ENCODE data around the gene HSP90B1. TPM values are rescaled to one million over a fixed set of nuclear protein-coding genes. Genes with fewer than 3 reads are reported as not detected.

Gene HSP90B1
- total RNA-seq: 800 and 928 TPM in 2 replicates

DNA sequence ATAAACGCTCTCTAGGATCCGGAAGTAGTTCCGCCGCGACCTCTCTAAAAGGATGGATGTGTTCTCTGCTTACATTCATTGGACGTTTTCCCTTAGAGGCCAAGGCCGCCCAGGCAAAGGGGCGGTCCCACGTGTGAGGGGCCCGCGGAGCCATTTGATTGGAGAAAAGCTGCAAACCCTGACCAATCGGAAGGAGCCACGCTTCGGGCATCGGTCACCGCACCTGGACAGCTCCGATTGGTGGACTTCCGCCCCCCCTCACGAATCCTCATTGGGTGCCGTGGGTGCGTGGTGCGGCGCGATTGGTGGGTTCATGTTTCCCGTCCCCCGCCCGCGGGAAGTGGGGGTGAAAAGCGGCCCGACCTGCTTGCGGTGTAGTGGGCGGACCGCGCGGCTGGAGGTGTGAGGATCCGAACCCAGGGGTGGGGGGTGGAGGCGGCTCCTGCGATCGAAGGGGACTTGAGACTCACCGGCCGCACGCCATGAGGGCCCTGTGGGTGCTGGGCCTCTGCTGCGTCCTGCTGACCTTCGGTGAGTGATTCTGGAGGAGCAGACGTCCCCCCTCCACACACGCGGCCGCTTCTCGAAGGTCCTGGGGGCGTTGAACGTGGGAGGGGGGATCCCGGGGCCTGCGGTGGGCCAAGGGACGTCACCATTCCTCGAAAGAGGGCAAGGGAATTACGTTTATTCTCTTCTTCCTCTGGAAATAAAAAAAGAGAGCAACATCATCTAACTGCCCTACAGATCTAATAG, at the start of gene HSP90B1:
Gene HSP90B1, plus strand, starts transcription at position 377 of the 753 bp plus-strand sequence. Its CDS starts 106 bp downstream, at position 483.

GRCh38 chr12:103965590-103966504, 35.6 kb downstream of the HSP90B1 start, which contains the start of gene TDG:
Gene TDG, plus strand, starts transcription at chr12:103965872. Its CDS starts 166 bp downstream, at chr12:103966038.

Other genes starting within 250 kb of the HSP90B1 start
- 6.3 and 9.3 TPM in 2 replicates for gene NT5DC3, start 89.2 kb upstream of the HSP90B1 start, total RNA-seq
- 46.0 and 50.7 TPM in 2 replicates for gene TDG, start 35.5 kb downstream of the HSP90B1 start, total RNA-seq
- gene GLT8D2, start 119.8 kb downstream of the HSP90B1 start, total RNA-seq: 2.2 and 2.8 TPM in 2 replicates
- gene HCFC2, start 134.1 kb downstream of the HSP90B1 start, total RNA-seq: 19.5 and 22.5 TPM in 2 replicates
- 23.6 and 28.5 TPM in 2 replicates for gene NFYB, start 207.8 kb downstream of the HSP90B1 start, total RNA-seq